T-helper 17 cell (primary cell): Measurements from ENCODE around the gene RIMBP2. TPM values are rescaled to one million over a fixed set of nuclear protein-coding genes. Genes with fewer than 3 reads are reported as not detected.
"Not testable (repeated sequence)": the region's sequence is repeated elsewhere in the genome, so short reads cannot be mapped to it uniquely, and the experiment has no call there.

Source experiments
- ATAC-seq: fragments of 150-1000 bp; cut with Tn5 transposase; 2 replicates; pipeline ENCODE4 v1.10.0; 2021; ENCODE audit warnings: mild to moderate bottlenecking, moderate library complexity
- DNase-seq, 3 donors: peaks; one replicate each; pipeline versions ENCODE4 v3.0.0 to v3.0.0-alpha.2; 2020 to 2021
- H3K9me3 ChIP-seq: one replicate; pipeline ENCODE4 v1.7.0; 2013; ENCODE audit warnings: low read length, mild to moderate bottlenecking; ENCODE audit not compliant: control insufficient read depth, poor library complexity, severe bottlenecking
- H3K27ac Mint-ChIP-seq: one replicate; pipeline ENCODE4 v1.8.0; 2022; ENCODE audit warnings: mild to moderate bottlenecking, moderate library complexity, mixed read lengths
- H3K27me3 Mint-ChIP-seq: one replicate; pipeline ENCODE4 v1.8.0; 2022; ENCODE audit warnings: mixed read lengths
- H3K36me3 Mint-ChIP-seq: one replicate; pipeline ENCODE4 v1.8.0; 2022; ENCODE audit warnings: low read depth, mixed read lengths
- H3K4me1 Mint-ChIP-seq: one replicate; pipeline ENCODE4 v1.8.0; 2022; ENCODE audit warnings: mild to moderate bottlenecking, mixed read lengths
- H3K4me3 Mint-ChIP-seq: one replicate; pipeline ENCODE4 v1.8.0; 2022; ENCODE audit warnings: mild to moderate bottlenecking, moderate library complexity, mixed read lengths
- total RNA-seq, 4 donors: library from RNA in 2 of 4; stranded (reverse) in 2 of 4; gene quantifications; one replicate each; pipeline ENCODE4 v1.2.3 and lab custom pipeline; 2022 to 2026

RIMBP2 gene, protein sequence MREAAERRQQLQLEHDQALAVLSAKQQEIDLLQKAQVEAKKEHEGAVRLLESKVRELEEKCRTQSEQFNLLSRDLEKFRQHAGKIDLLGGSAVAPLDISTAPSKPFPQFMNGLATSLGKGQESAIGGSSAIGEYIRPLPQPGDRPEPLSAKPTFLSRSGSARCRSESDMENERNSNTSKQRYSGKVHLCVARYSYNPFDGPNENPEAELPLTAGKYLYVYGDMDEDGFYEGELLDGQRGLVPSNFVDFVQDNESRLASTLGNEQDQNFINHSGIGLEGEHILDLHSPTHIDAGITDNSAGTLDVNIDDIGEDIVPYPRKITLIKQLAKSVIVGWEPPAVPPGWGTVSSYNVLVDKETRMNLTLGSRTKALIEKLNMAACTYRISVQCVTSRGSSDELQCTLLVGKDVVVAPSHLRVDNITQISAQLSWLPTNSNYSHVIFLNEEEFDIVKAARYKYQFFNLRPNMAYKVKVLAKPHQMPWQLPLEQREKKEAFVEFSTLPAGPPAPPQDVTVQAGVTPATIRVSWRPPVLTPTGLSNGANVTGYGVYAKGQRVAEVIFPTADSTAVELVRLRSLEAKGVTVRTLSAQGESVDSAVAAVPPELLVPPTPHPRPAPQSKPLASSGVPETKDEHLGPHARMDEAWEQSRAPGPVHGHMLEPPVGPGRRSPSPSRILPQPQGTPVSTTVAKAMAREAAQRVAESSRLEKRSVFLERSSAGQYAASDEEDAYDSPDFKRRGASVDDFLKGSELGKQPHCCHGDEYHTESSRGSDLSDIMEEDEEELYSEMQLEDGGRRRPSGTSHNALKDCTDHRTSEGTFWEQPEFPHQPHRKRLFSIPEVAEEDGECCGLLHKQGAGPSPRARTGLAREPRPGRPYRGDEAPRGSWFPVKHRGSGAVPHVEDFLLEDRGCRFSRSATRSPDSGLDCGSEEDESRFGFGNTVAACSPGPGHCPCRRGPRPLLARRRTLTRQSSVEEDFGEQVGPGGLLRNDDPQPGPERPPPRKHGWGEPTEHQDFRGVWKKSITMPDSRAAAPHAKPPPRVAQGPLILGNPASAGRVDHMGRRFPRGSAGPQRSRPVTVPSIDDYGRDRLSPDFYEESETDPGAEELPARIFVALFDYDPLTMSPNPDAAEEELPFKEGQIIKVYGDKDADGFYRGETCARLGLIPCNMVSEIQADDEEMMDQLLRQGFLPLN (N-terminal part only)
- total RNA-seq (not detected), total RNA-seq (lab: John Stamatoyannopoulos, UW) (0 to 0.08 reads per million in 2 donors)

DNA sequence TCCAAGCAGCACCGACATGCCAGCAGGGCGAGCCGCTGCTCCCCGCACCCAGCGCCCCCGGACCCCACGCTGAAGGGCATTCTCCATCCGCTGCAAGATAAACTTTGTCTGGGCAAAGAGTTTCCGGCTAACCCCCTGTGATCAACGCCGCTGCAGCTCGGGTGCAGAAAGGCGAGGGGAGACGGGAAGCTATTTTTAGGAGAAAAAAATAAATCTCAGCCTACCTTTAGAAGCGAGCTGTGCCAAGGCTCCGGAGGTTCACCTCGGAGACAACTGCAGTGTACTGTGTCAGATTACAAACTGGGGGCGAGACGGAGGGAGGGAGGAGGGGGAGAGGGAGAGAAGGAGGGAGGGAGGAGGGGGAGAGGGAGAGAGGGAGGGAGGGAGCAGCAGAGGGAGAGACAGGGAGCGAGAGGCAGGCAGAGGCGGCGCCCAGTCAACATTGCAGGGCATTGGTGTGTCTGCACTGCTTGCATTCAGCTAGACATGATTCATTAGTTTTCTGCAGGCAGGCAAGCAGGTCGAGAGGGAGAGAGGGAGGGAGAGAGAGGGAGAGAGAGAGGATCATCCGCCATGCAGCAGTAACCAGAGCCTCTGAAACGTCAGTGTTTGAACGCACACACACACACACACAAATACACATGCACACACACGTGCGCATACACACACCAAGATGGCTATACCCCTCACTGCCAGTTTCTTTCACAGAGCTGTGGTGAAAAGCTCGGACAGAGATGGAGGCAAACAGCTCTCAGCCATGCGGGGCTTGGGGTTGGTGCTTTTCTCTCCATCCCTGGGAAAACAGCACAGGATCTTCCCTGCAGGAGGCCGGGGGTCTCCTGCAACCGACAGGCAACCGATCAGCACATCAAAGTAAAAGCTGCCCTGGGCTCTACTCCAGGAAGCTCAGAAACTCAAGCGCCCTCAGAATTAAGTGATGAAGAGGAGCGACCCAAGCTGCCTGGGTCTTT is at the start of gene RIMBP2:
RIMBP2 (minus strand) TSS at position 302 of the 971 bp plus-strand sequence. CDS start 237,286 bp downstream, outside the sequence.
- peaks cover 44% of the 10 kb centered on the region for H3K27me3 Mint-ChIP-seq
- ATAC-seq (no peak), DNase-seq (no peak)
- peaks cover 7% of the 10 kb centered on the region for H3K4me1 Mint-ChIP-seq
- no peak within 1 kb of the TSS for H3K27ac Mint-ChIP-seq
- peaks cover 2% of the 10 kb centered on the region for H3K9me3 ChIP-seq
- no peaks in the 10 kb centered on the region for H3K36me3 Mint-ChIP-seq
- peak within 1 kb of the TSS; percentile 65 for H3K4me3 Mint-ChIP-seq

DNA sequence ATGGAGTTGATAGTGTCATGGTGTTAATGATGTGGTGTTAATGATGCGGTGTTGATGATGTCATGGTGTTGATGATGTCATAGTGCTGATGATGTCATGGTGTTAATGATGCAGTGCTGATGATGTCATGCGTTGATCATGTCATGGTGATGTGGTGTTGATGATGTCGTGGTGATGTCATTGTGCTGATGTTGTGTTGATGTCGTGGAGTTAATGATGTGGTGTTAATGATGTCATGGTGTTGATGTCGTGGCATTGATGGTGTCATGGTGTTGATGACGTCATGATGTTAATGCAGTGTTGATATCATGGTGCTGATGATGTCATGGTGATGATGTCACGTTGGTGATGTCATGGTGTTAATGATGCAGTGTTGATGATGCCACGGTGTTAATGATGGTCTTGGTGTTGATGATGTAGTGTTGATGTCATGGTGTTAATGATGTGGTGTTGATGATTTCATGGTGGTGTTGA is 49.1 kb upstream of the RIMBP2 start:
- Mint-ChIP-seq H3K4me1 (no peaks in the 10 kb centered on the region), H3K27ac (no peak overlapping the region), H3K27me3 (no peaks in the 10 kb centered on the region), H3K4me3 (no peak overlapping the region), H3K36me3 (no peaks in the 10 kb centered on the region)
- ATAC-seq (no peak), DNase-seq (no peak)
- H3K9me3 ChIP-seq = no peaks in the 10 kb centered on the region

DNA sequence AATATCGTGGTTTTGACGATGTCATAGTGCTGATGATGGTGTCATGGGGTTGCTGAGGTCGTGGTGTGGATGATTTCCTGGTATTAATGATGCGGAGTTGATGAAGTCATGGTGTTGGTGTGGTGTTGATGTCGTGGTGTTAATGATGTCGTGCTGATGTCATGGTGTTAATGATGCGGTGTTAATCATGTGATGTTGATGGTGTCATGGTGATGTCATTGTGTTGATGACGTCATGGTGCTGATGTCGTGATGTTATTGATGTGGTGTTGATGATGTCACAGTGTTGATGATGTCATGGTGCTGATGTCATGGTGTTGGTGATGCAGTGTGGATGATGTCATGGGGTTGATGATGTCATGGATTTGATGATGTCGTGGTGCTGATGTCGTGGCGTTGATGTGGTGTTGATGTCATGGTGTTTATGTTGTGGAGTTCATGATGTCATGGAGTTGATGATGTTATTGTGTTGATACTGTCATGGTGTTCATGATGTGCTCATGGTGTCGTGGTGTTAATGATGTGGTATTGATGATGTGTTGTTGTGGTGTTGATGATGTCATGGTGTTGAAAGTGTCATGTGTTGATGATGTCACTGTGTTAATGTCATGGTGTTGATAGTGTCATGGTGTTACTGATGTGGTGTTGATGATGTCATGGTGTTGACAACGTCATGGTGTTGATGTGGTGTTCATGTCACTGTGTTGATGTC is 48.5 kb upstream of the RIMBP2 start:
- Mint-ChIP-seq H3K36me3 (no peaks in the 10 kb centered on the region), H3K4me1 (no peaks in the 10 kb centered on the region), H3K27me3 (no peaks in the 10 kb centered on the region), H3K4me3 (no peak overlapping the region), H3K27ac (no peak overlapping the region)
- DNase-seq (no peak), ATAC-seq (no peak)
- H3K9me3 ChIP-seq = no peaks in the 10 kb centered on the region

DNA sequence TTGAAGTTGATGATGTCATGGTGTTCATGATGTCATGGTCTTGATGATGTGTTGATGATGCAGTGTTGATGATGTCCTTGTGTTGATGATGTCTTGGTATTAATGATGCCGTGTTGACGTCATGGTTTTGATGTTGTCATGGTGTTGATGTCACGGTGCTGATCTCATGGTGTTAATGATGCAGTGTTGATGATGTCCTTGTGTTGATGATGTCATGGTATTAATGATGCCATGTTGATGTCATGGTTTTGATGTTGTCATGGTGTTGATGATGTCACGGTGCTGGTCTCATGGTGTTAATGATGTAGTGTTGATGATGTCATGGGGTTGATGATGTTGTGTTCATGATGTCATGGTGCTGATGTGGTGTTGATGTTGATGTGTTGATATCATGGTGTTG is 48.0 kb upstream of the RIMBP2 start:
- no peak for DNase-seq
- Mint-ChIP-seq H3K27me3 (no peaks in the 10 kb centered on the region), H3K4me3 (no peak overlapping the region), H3K4me1 (no peaks in the 10 kb centered on the region), H3K36me3 (no peaks in the 10 kb centered on the region), H3K27ac (no peak overlapping the region)
- H3K9me3 ChIP-seq = no peaks in the 10 kb centered on the region
- ATAC-seq = no peak

DNA sequence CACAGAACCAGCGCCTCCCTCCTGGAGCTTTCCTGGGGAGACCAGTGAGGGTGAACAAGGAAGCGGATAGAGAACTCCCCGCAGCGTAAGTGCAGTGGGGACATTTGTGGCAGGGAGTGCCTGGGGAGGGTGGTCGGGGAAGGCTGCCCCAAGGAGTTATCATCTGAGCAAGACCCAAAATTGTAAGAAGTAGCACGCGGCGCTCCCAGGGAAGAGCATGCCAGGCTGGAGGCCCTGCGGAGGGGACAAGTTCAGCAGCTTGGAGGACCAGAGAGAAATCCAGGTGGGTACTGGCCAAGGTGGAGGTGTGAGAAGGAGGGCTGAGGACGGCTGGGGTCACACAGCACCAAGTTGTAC is 46.2 kb upstream of the RIMBP2 start:
- Mint-ChIP-seq H3K27me3 (no peaks in the 10 kb centered on the region), H3K4me1 (no peaks in the 10 kb centered on the region), H3K27ac (no peak overlapping the region), H3K4me3 (peak overlapping the region; percentile 61), H3K36me3 (no peaks in the 10 kb centered on the region)
- DNase-seq = no peak
- ATAC-seq = no peak
- no peaks in the 10 kb centered on the region for H3K9me3 ChIP-seq

DNA sequence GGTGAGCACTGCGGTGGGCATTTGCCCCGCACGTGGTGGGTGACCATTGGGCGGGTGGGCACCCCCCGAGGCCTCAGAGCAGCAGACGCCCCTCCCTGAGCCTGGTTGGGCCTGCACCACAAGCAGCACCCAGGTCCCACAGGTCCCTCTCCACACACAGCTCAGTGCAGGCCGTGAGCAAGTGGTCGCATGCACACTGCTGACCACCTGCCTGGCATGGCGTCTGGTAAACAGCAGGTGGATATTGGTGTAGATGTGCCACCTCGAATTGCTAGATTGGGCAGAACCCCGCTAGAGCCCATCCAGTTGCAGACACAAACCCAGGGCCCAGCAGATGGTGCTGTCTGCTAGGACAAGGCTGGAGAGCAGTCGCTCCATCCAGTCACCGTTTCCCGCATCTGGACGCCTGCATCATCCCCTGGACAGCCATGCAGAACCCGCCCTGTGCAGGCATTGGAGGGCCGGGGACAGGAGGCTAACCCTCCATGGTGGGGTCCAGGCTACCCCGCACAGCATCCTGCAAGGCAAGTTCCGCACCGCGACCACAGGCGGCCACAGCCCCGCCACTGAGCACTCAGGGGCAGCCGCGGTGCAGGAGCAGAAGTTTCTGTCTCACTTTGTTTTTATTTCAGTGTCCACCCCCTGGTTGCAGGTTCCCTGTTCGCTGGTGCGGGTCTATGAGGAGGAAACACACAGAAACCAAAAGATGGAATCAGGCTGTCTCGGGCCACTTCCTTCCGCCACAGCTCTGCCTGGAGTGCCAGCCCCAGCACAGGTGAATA is 45.6 kb upstream of the RIMBP2 start:
- no peaks in the 10 kb centered on the region for H3K9me3 ChIP-seq
- H3K27me3 Mint-ChIP-seq = no peaks in the 10 kb centered on the region
- DNase-seq (peak in 2 of 3 donors; percentile 20 to 49), ATAC-seq (peak; percentile 71)
- H3K36me3 Mint-ChIP-seq = no peaks in the 10 kb centered on the region
- H3K4me3 Mint-ChIP-seq = peak overlapping the region; percentile 61
- H3K4me1 Mint-ChIP-seq = no peaks in the 10 kb centered on the region
- H3K27ac Mint-ChIP-seq = no peak overlapping the region

DNA sequence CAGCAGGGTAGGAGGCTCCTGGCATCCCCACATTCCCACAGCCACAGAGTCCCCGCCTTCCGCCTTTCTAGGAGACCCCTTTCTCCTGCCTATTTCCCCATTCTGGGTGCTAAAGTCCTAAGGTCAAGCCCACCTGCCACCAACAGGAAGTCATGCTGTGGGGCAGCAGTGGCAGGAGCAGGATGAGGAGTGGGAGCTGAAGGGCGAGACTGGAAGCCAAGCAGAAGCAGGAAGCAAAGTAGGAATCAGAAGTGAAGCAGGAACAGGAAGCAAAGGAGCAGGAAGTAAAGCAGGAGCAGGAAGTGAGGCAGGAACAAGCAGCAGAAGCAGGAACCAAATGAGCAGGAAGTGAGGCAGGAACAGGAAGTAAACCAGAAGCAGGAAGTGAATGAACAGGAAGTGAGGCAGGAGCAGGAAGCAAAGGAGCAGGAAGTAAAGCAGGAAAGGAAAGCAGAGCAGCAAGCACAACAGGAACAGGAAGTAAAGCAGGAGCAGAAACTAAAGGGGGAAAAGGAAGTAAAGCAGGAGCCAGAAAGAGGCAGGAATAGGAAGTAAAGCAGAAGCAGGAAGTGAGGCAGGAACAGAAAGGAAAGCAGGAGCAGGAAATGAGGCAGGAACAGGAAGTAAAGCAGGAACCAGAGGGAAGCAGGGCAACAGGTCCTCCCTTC is 38.3 kb upstream of the RIMBP2 start:
- H3K4me3 Mint-ChIP-seq = no peak overlapping the region
- ATAC-seq = no peak

DNA sequence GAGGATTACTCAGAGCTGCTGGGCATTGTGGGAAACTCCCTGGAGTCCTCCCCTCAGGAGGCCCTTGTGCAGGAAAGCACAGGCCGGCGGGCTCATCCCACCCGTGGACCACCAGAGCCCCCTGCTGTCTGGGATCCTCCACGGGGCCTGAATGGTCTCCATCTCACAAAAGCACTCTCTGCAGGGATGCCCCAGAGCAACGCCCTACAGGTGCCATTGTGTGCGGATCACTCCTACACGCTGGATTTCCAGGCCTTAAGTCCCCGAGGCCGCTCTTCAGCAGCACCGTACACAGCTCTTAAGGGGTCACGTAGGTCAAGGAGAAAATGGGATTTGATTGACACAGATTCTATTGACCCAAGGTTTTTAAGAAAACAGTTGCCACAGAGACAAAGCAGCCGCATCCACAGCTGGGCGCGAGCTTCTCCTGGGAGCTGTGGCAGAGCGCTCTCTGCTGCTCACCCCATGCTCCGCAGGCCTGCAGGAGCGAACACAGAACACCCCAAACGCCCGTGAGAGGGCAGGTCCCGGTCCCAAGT is 36.7 kb upstream of the RIMBP2 start:
- no peaks in the 10 kb centered on the region for H3K9me3 ChIP-seq
- H3K4me3 Mint-ChIP-seq = no peak overlapping the region
- H3K4me1 Mint-ChIP-seq = peaks cover 14% of the 10 kb centered on the region
- no peak for DNase-seq
- no peak for ATAC-seq
- no peak overlapping the region for H3K27ac Mint-ChIP-seq
- H3K27me3 Mint-ChIP-seq = peaks cover 4% of the 10 kb centered on the region
- H3K36me3 Mint-ChIP-seq = no peaks in the 10 kb centered on the region

More for the DNA sequence above, 38.3 kb upstream of the RIMBP2 start:
- no peaks in the 10 kb centered on the region for H3K36me3 Mint-ChIP-seq
- peaks cover 9% of the 10 kb centered on the region for H3K4me1 Mint-ChIP-seq
- H3K9me3 ChIP-seq = no peaks in the 10 kb centered on the region
- no peak overlapping the region for H3K27ac Mint-ChIP-seq
- no peaks in the 10 kb centered on the region for H3K27me3 Mint-ChIP-seq
- DNase-seq = no peak

DNA sequence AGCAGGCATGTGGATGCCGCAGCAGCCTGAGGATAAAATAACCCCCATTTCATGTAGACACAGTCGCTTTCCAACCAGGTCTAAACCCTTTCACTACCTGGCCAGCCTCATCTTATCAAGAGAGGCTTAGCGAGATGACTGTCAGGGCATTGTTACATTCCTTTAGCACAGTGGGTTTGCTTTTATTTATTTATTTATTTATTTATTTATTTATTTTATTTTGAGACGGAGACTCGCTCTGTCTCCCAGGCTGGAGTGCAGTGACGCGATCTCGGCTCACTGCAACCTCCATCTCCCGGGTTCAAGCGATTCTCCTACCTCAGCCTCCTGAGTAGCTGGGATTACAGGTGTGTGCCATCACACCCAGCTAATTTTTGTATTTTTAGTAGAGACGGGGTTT is 35.9 kb upstream of the RIMBP2 start:
- Mint-ChIP-seq H3K4me1 (peaks cover 15% of the 10 kb centered on the region), H3K27ac (peak overlapping the region; percentile 78)
- not testable (repeated sequence) for H3K4me3 Mint-ChIP-seq, DNase-seq, ATAC-seq, H3K9me3 ChIP-seq, H3K27me3 Mint-ChIP-seq, H3K36me3 Mint-ChIP-seq

DNA sequence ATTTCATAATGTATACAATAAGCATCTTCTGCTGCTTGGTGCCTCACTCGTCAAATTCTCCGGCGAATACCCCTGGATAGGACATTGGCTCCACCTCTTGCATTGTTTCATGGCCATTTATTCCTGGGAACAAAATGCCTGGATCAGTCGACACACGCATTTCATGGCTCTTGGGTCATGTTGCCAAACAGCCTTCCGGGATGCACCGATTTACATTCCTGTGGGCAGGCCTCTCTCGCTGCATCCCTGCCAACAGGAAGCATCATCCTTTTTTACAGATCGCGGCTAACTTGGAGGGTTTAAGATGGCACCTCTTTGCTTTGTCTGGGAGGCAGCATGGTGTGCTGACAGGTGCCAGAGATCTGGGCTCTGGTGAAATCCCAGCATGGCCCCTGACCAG is 32.7 kb upstream of the RIMBP2 start:
- Mint-ChIP-seq H3K36me3 (no peaks in the 10 kb centered on the region), H3K27me3 (peaks cover 11% of the 10 kb centered on the region), H3K4me3 (no peak overlapping the region), H3K27ac (no peak overlapping the region), H3K4me1 (peaks cover 15% of the 10 kb centered on the region)
- DNase-seq = no peak
- ATAC-seq = no peak
- H3K9me3 ChIP-seq = no peaks in the 10 kb centered on the region
